HEK293T (cell line): Measurements from ENCODE around the gene SLC30A7.

ENCODE experiments used
- CTCF ChIA-PET: fragments of 350-600 bp; formaldehyde crosslinking; extraction: SDS; loops from one replicate; lab custom pipeline; 2021; ENCODE audit warnings: antibody characterized with exemption, inconsistent platforms; lab: Yijun Ruan, JAX
- POLR2A ChIA-PET: fragments of 350-600 bp; formaldehyde crosslinking; extraction: SDS; loops from one replicate; lab custom pipeline; 2020; ENCODE audit warnings: antibody characterized with exemption, inconsistent platforms; lab: Yijun Ruan, JAX
- DNase-seq: peaks from one replicate; pipeline ENCODE4 v3.0.0; 2012; ENCODE audit warnings: mixed read lengths; ENCODE audit errors: extremely low spot score
- ARNT ChIP-seq: fragments of 450-650 bp; IDR thresholded peaks from 2 replicates; pipeline ENCODE4 v1.6.1; 2017; ENCODE audit warnings: mild to moderate bottlenecking
- BHLHE40 ChIP-seq: fragments of 450-650 bp; IDR thresholded peaks from 2 replicates; pipeline ENCODE4 v1.6.1; 2016; ENCODE audit warnings: mild to moderate bottlenecking, moderate library complexity, borderline replicate concordance
- CTBP1 ChIP-seq: fragments of 450-650 bp; IDR thresholded peaks from 2 replicates; pipeline ENCODE4 v1.6.1; 2016; ENCODE audit warnings: borderline replicate concordance
- ELF4 ChIP-seq: fragments of 450-650 bp; IDR thresholded peaks from 2 replicates; pipeline ENCODE4 v1.6.1; 2017; ENCODE audit warnings: antibody characterized with exemption
- FOXA1 ChIP-seq: fragments of 450-650 bp; IDR thresholded peaks from 2 replicates; pipeline ENCODE4 v1.6.1; 2016; ENCODE audit warnings: mild to moderate bottlenecking
- FOXK2 ChIP-seq: fragments of 450-650 bp; IDR thresholded peaks from 2 replicates; pipeline ENCODE4 v1.6.1; 2016; ENCODE audit warnings: mild to moderate bottlenecking
- FOXM1 ChIP-seq: fragments of 450-650 bp; IDR thresholded peaks from 2 replicates; pipeline ENCODE4 v1.6.1; 2017; ENCODE audit warnings: mild to moderate bottlenecking, borderline replicate concordance
- HDGF ChIP-seq: fragments of 450-650 bp; IDR thresholded peaks from 2 replicates; pipeline ENCODE4 v1.6.1; 2017; ENCODE audit warnings: antibody characterized with exemption, borderline replicate concordance
- L3MBTL2 ChIP-seq: fragments of 450-650 bp; conservative IDR thresholded peaks from 2 replicates; pipeline ENCODE4 v1.6.1; 2016; ENCODE audit warnings: mild to moderate bottlenecking
- LEF1 ChIP-seq: fragments of 450-650 bp; IDR thresholded peaks from 2 replicates; pipeline ENCODE4 v1.6.1; 2017; ENCODE audit warnings: mild to moderate bottlenecking, borderline replicate concordance
- NFRKB ChIP-seq: fragments of 450-650 bp; IDR thresholded peaks from 2 replicates; pipeline ENCODE4 v1.6.1; 2016; ENCODE audit warnings: mild to moderate bottlenecking, moderate library complexity
- SP1 ChIP-seq: fragments of 450-650 bp; IDR thresholded peaks from 2 replicates; pipeline ENCODE4 v1.6.1; 2017
- SUZ12 ChIP-seq: fragments of 450-650 bp; IDR thresholded peaks from 2 replicates; pipeline ENCODE4 v1.6.1; 2016; ENCODE audit warnings: mild to moderate bottlenecking
- TARDBP ChIP-seq: fragments of 450-650 bp; IDR thresholded peaks from 2 replicates; pipeline ENCODE4 v1.6.1; 2016
- ZNF384 ChIP-seq: fragments of 450-650 bp; IDR thresholded peaks from 2 replicates; pipeline ENCODE4 v1.6.1; 2016
- TF ChIP-seq, protein P1 (sequence below): fragments of 450-650 bp; IDR thresholded peaks from 2 replicates; pipeline ENCODE4 v1.6.1; 2016

SLC30A7 gene

DNA sequence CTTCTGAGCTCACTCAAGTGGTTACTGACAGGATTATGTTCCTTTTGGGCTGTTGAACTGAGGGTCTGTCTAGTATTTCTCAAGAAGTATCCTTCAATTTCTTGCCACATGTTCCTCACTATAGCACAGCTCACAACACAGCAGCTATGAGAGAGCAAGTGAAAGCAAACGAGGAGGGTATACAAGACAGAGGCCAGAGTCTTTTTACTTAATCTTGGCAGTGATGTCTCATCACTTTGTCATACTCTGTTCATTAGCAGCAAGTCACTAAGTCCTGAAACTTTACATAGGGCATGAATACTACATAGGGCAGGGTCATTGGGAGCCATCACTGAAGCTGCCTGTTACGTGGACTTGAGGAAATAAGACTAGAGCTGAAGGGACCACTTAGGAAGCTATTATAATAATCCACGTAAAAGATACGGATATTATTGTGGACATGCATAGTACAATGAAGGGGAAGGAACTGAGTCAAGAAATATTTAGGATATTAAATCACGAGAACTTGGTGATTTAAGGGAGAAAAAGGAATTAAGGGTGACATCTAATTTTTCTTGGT is 63.7 kb downstream of the SLC30A7 start:
- ChIA-PET CTCF (interaction anchor here (0.6 kb wide), 1 partner anchor 15 kb away, joined by 3 read pairs; no protein-coding TSS in a partner anchor), POLR2A (no interaction called here)
- no peak for TF ChIP-seq CTBP1
- no peak for TF ChIP-seq NFRKB
- no peak for TF ChIP-seq FOXA1
- TF ChIP-seq ZNF384 = no peak
- TF ChIP-seq LEF1 = no peak
- TF ChIP-seq L3MBTL2 = no peak
- TF ChIP-seq SUZ12 = no peak
- no peak for TF ChIP-seq ELF4
- TF ChIP-seq, protein P1, sequence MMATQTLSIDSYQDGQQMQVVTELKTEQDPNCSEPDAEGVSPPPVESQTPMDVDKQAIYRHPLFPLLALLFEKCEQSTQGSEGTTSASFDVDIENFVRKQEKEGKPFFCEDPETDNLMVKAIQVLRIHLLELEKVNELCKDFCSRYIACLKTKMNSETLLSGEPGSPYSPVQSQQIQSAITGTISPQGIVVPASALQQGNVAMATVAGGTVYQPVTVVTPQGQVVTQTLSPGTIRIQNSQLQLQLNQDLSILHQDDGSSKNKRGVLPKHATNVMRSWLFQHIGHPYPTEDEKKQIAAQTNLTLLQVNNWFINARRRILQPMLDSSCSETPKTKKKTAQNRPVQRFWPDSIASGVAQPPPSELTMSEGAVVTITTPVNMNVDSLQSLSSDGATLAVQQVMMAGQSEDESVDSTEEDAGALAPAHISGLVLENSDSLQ = no peak
- TF ChIP-seq HDGF = no peak
- no peak for TF ChIP-seq ARNT
- TF ChIP-seq FOXK2 = no peak
- TF ChIP-seq SP1 = no peak
- no peak for TF ChIP-seq BHLHE40
- TF ChIP-seq TARDBP = no peak
- no peak for TF ChIP-seq FOXM1
- DNase-seq = no peak

DNA sequence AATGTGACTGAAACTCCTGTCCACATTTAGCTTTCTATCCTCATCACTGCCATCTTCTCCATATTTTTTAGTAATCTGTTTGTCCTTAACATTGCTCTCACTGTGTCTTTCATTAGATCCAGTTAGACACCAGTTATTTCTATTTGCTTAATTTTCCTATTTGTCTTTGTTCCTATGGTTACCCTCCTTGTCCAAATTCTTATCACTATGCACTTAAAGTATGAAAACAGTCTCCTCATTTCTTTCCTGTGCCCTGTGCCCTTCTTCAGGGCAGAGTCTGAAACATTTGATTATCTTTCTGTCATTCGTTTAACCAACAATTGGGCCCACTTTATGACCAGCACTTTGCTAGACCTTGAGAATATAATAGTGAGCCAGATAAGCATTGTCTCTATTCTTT is 64.2 kb downstream of the SLC30A7 start:
- DNase-seq = no peak
- TF ChIP-seq FOXK2 = no peak
- TF ChIP-seq ARNT = no peak
- TF ChIP-seq FOXM1 = no peak
- TF ChIP-seq FOXA1 = no peak
- no peak for TF ChIP-seq SP1
- TF ChIP-seq HDGF = no peak
- no peak for TF ChIP-seq ELF4
- no peak for TF ChIP-seq NFRKB
- no peak for TF ChIP-seq CTBP1
- TF ChIP-seq L3MBTL2 = no peak
- no peak for TF ChIP-seq BHLHE40
- TF ChIP-seq ZNF384 = no peak
- TF ChIP-seq, protein P1 = no peak
- TF ChIP-seq LEF1 = no peak
- no peak for TF ChIP-seq SUZ12
- TF ChIP-seq TARDBP = no peak
- ChIA-PET POLR2A (no interaction called here), CTCF (interaction anchor here (0.6 kb wide), 1 partner anchor 16 kb away, joined by 3 read pairs; no protein-coding TSS in a partner anchor)

DNA sequence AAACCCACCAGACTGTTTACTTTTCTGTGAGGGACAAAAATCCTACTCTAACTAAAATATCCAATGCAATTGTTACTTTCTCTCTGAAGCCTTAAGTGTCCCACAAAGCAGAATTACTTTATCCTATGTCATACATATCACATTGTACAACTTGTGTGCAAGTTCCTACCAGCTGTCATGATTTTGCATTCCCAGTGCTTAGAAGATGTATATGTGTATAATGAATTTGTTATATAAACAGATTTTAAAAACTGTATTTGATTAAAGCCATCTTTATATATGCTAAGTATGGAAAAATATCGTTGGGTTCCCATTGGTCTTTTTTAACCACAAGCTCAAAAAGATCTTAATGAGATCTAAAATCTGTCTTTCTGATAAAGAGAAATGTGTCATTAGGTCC is 72.7 kb downstream of the SLC30A7 start:
- DNase-seq = no peak
- ChIA-PET CTCF (interaction anchor here (0.5 kb wide), 1 partner anchor 259 kb away, joined by 3 read pairs; no protein-coding TSS in a partner anchor), POLR2A (no interaction called here)
- TF ChIP-seq FOXA1 (no peak), L3MBTL2 (no peak), FOXM1 (no peak), LEF1 (no peak), ZNF384 (no peak), ELF4 (no peak), BHLHE40 (no peak)
- TF ChIP-seq, protein P1 = no peak

DNA sequence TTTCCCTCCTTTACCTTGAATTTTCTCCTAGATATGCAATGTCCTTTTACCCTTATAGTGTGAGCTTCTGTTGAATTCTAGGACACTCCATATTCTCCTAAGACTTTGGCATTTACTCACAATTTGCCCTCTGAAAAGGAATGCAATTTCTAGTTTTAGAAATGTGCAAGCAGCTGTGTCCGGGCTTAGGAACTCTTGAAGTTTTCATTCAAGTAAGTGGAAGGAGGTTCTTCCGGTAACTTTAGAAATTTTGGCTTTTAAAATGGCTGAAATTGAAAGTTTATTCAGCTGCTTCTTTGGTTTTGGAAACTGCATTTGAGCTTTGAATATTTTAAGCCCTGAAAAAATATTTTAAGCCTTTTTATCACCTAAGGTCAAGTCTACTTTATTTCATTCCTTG is 73.4 kb downstream of the SLC30A7 start:
- TF ChIP-seq FOXA1 = no peak
- TF ChIP-seq BHLHE40 = no peak
- TF ChIP-seq L3MBTL2 = no peak
- TF ChIP-seq TARDBP = no peak
- TF ChIP-seq, protein P1 = no peak
- TF ChIP-seq ELF4 = no peak
- TF ChIP-seq FOXK2 = no peak
- TF ChIP-seq FOXM1 = no peak
- TF ChIP-seq ZNF384 = no peak
- no peak for TF ChIP-seq CTBP1
- TF ChIP-seq SP1 = no peak
- no peak for TF ChIP-seq HDGF
- no peak for TF ChIP-seq LEF1
- TF ChIP-seq SUZ12 = no peak
- TF ChIP-seq ARNT = no peak
- no peak for TF ChIP-seq NFRKB
- POLR2A ChIA-PET = no interaction called here
- CTCF ChIA-PET = interaction anchor here (0.5 kb wide), 1 partner anchor 259 kb away, joined by 3 read pairs; no protein-coding TSS in a partner anchor
- DNase-seq = no peak

DNA sequence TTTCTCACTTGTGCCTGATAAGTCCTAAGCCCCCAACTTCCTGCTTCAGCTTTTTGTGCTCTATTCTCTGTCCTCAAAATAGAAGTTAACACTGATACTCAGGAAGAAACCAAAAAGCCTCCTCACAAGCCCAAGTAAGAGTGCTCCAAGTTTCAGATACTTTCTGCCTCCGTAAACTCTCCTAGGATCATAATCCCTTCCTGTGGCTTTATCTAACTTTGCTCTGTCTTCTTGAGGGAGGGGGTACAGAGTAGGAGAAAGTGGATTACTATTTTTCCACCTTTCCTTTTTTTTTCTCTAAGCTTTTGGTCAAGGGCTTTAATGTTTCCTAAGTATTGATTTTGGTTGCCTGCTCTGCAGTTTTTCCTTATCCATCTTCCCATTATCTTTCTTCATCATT is 75.1 kb downstream of the SLC30A7 start:
- TF ChIP-seq SP1 = no peak
- no peak for TF ChIP-seq ZNF384
- no peak for TF ChIP-seq BHLHE40
- no peak for TF ChIP-seq L3MBTL2
- no peak for TF ChIP-seq SUZ12
- TF ChIP-seq NFRKB = no peak
- no peak for TF ChIP-seq LEF1
- TF ChIP-seq FOXK2 = no peak
- DNase-seq = no peak
- POLR2A ChIA-PET = no interaction called here
- CTCF ChIA-PET = no interaction called here

DNA sequence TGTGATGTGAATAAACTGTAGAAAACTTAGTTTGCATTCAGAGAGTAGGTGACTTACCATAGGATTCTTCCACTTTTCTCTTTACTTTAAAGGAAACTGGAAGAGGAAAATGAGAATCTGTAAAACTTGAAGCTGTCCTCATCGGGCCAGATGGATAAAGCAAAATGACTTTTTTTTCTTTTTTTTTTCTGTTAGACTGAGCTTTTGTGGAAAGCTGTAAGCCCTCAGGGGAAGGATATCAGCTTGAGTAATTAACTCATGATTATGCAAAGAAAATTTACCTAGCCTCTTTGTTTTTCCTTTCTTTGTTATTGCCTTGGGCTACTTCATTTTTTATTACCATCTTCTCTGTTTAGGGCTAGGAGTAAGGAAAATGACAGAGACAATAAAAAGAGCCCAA is 76.3 kb downstream of the SLC30A7 start:
- POLR2A ChIA-PET = no interaction called here
- no peak for DNase-seq
- TF ChIP-seq LEF1 (no peak), TARDBP (no peak), ZNF384 (no peak), CTBP1 (no peak), SUZ12 (no peak), BHLHE40 (no peak), FOXA1 (no peak), ELF4 (no peak), ARNT (no peak), SP1 (no peak), HDGF (no peak), FOXM1 (no peak), NFRKB (no peak), L3MBTL2 (no peak)
- TF ChIP-seq, protein P1 = no peak
- CTCF ChIA-PET = no interaction called here
